HEK293 (cell line): ENCODE data around the gene HNRNPUL1.

ENCODE experiments used
- CTCF ChIA-PET: fragments of 350-600 bp; formaldehyde crosslinking; extraction: SDS; loops from one replicate; lab custom pipeline; 2021; ENCODE audit warnings: antibody characterized with exemption; lab: Yijun Ruan, JAX
- POLR2A ChIA-PET: fragments of 300-600 bp; formaldehyde crosslinking; extraction: SDS; loops from one replicate; lab custom pipeline; 2020; ENCODE audit warnings: antibody characterized with exemption, inconsistent platforms; lab: Yijun Ruan, JAX
- H3K27ac ChIP-seq: fragments of 200-500 bp; sonication (Bioruptor generic); 2 replicates; pipeline ENCODE4 v1.5.1; 2014; ENCODE audit warnings: low read depth, low read length, control low read depth, inconsistent platforms; ENCODE audit errors: extremely low read depth
- H3K36me3 ChIP-seq, 2 experiments: fragments of 200-500 bp in 1 of 2; sonication (Bioruptor generic) in 1 of 2; 1 replicate in 1 of 2; 2 replicates in 1 of 2; pipeline ENCODE4 v1.5.1; 2014 to 2017; ENCODE audit warnings: inconsistent platforms in 2 of 2, low read length in 2 of 2; ENCODE audit not compliant: control insufficient read depth in 2 of 2, insufficient read depth in 1 of 2
- H3K4me1 ChIP-seq: fragments of 200-500 bp; sonication (Bioruptor generic); 2 replicates; pipeline ENCODE4 v1.5.1; 2014; ENCODE audit warnings: mild to moderate bottlenecking, low read length, inconsistent platforms; ENCODE audit not compliant: control insufficient read depth, insufficient read depth
- H3K4me3 ChIP-seq: 2 replicates; pipeline ENCODE4 v1.5.1; 2011; ENCODE audit warnings: low read depth, mild to moderate bottlenecking, control low read depth, low read length, moderate library complexity
- H3K9me3 ChIP-seq: fragments of 200-500 bp; sonication (Bioruptor generic); 2 replicates; pipeline ENCODE4 v1.5.1; 2014; ENCODE audit warnings: low read depth, low read length, inconsistent platforms; ENCODE audit not compliant: control insufficient read depth, insufficient read depth
- EGR2 ChIP-seq: fragments of 450-650 bp; formaldehyde crosslinking; IDR thresholded peaks from 2 replicates; pipeline ENCODE4 v1.5.1; 2016; ENCODE audit warnings: low read depth, missing biosample characterization, missing genetic modification characterization
- PRDM1 ChIP-seq: fragments of 450-650 bp; formaldehyde crosslinking; IDR thresholded peaks from 2 replicates; pipeline ENCODE4; 2016; ENCODE audit warnings: missing biosample characterization, missing genetic modification characterization
- TRIM28 ChIP-seq: IDR thresholded peaks from 2 replicates; pipeline ENCODE4 v1.6.1; 2011; ENCODE audit warnings: low read length, control low read depth, borderline replicate concordance
- ZBTB21 ChIP-seq: fragments of 450-650 bp; formaldehyde crosslinking; IDR thresholded peaks from 2 replicates; pipeline ENCODE4 v1.5.1; 2017; ENCODE audit warnings: missing biosample characterization, missing genetic modification characterization
- ZFP3 ChIP-seq: fragments of 450-650 bp; formaldehyde crosslinking; IDR thresholded peaks from 2 replicates; pipeline ENCODE4 v1.5.1; 2016; ENCODE audit warnings: low read depth, missing biosample characterization, missing genetic modification characterization
- ZFP37 ChIP-seq: fragments of 450-650 bp; formaldehyde crosslinking; IDR thresholded peaks from 2 replicates; pipeline ENCODE4 v1.5.1; 2016; ENCODE audit warnings: missing biosample characterization, missing genetic modification characterization
- ZNF16 ChIP-seq: fragments of 450-650 bp; formaldehyde crosslinking; IDR thresholded peaks from 2 replicates; pipeline ENCODE4 v1.5.1; 2016; ENCODE audit warnings: low read depth, missing biosample characterization, missing genetic modification characterization
- ZNF266 ChIP-seq: fragments of 450-650 bp; formaldehyde crosslinking; IDR thresholded peaks from 2 replicates; pipeline ENCODE4 v1.5.1; 2016; ENCODE audit warnings: missing biosample characterization, missing genetic modification characterization, low read depth
- ZNF274 ChIP-seq, 2 experiments: fragments of 200-500 bp in 1 of 2; fragments of 450-650 bp in 1 of 2; sonication (Bioruptor generic) in 1 of 2; formaldehyde crosslinking in 1 of 2; IDR thresholded peaks; 2 replicates each; pipeline versions ENCODE4 v1.5.1 to v1.6.1; 2014 to 2016; ENCODE audit warnings: borderline replicate concordance in 1 of 2, inconsistent platforms in 1 of 2, low read length in 1 of 2, missing biosample characterization in 1 of 2, missing genetic modification characterization in 1 of 2
- ZNF292 ChIP-seq: fragments of 450-650 bp; formaldehyde crosslinking; IDR thresholded peaks from 2 replicates; pipeline ENCODE4 v1.5.1; 2016; ENCODE audit warnings: low read depth, missing biosample characterization, missing genetic modification characterization, borderline replicate concordance
- ZNF350 ChIP-seq: fragments of 450-650 bp; formaldehyde crosslinking; IDR thresholded peaks from 2 replicates; pipeline ENCODE4 v1.5.0; 2017; ENCODE audit warnings: missing biosample characterization, mild to moderate bottlenecking, missing genetic modification characterization
- ZNF366 ChIP-seq: fragments of 450-650 bp; formaldehyde crosslinking; conservative IDR thresholded peaks from 2 replicates; pipeline ENCODE4 v1.5.1; 2016; ENCODE audit warnings: missing biosample characterization, missing genetic modification characterization
- ZNF433 ChIP-seq: fragments of 450-650 bp; formaldehyde crosslinking; IDR thresholded peaks from 2 replicates; pipeline ENCODE4 v1.5.1; 2016; ENCODE audit warnings: missing biosample characterization, missing genetic modification characterization, low read depth
- ZNF473 ChIP-seq: fragments of 450-650 bp; formaldehyde crosslinking; IDR thresholded peaks from 2 replicates; pipeline ENCODE4 v1.5.1; 2017; ENCODE audit warnings: missing biosample characterization, missing genetic modification characterization
- ZNF624 ChIP-seq: fragments of 450-650 bp; formaldehyde crosslinking; IDR thresholded peaks from 2 replicates; pipeline ENCODE4 v1.5.1; 2017; ENCODE audit warnings: missing biosample characterization, missing genetic modification characterization
- ZNF791 ChIP-seq: fragments of 450-650 bp; formaldehyde crosslinking; IDR thresholded peaks from 2 replicates; pipeline ENCODE4 v1.5.1; 2016; ENCODE audit warnings: missing biosample characterization, missing genetic modification characterization
- TF ChIP-seq, protein P1 (sequence below): fragments of 450-650 bp; formaldehyde crosslinking; IDR thresholded peaks from 2 replicates; pipeline ENCODE4 v1.5.1; 2016; ENCODE audit warnings: missing biosample characterization, missing genetic modification characterization
- TF ChIP-seq, protein P2 (sequence below): fragments of 450-650 bp; formaldehyde crosslinking; IDR thresholded peaks from 2 replicates; pipeline ENCODE4 v1.5.1; 2017; ENCODE audit warnings: missing biosample characterization, missing genetic modification characterization
- TF ChIP-seq, protein P3 (sequence below): fragments of 450-650 bp; formaldehyde crosslinking; conservative IDR thresholded peaks from 2 replicates; pipeline ENCODE4 v1.5.1; 2016; ENCODE audit warnings: low read depth, missing biosample characterization, missing genetic modification characterization
- TF ChIP-seq, protein P4 (sequence below): IDR thresholded peaks from 2 replicates; pipeline ENCODE4 v1.6.1; 2011; ENCODE audit warnings: mild to moderate bottlenecking, low read depth, low read length, borderline replicate concordance
- TF ChIP-seq, protein P5 (sequence below): fragments of 450-650 bp; formaldehyde crosslinking; IDR thresholded peaks from 2 replicates; pipeline ENCODE4 v1.5.1; 2016; ENCODE audit warnings: missing biosample characterization, missing genetic modification characterization
- TF ChIP-seq, protein P6 (sequence below): fragments of 450-650 bp; formaldehyde crosslinking; IDR thresholded peaks from 2 replicates; pipeline ENCODE4 v1.5.1; 2016; ENCODE audit warnings: missing biosample characterization, missing genetic modification characterization

The HNRNPUL1 gene

DNA sequence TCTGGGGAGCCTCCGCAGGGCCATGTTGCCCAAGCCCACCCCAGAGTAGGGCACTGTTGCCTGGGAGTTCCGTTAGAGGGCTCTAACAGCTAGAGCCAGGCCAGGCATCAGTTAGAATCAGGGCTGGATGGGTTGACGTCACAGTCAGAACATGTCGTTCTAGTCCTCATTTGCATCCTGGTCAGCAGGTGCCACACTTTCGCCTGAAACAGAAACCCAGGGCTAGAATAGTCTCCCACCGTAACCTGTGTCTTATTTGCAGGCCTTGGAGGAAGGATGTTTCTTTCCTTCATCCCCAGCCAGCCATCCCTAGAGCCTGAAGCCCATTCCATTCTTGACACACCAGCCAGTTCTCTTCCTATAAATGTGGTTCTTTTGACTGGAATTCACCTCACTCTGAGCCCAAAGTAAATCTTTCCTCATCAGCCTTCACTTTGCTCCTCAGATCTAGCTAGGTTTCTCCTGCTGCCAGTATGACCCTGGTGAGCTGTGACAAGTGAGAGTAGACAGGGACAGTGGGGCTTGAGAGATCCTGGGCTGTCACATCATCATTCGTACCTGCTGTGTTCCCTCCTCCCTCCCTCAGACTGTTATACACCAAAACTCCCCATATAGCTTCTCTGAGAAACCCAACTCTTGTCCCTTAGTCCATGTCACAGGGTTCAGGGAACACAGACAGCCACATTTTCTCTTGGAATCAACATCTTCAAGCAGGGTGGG, 33.6 kb downstream of the HNRNPUL1 start:
- peaks cover 97 to 100% of the 10 kb centered on the region in 2 experiments for H3K36me3 ChIP-seq
- ChIA-PET CTCF (interaction anchor here (0.5 to 12.7 kb wide), 8 partner anchors 9 to 663 kb away, joined by 3 to 120 read pairs (median 4); no protein-coding TSS in a partner anchor), POLR2A (interaction anchor here (0.8 kb wide), 1 partner anchor 26 kb away, joined by 4 read pairs; no protein-coding TSS in a partner anchor)
- no peaks in the 10 kb centered on the region for H3K4me1 ChIP-seq
- peak overlapping the region; percentile 34; the same call in 1 of the 2 replicates for H3K27ac ChIP-seq
- H3K9me3 ChIP-seq: no peaks in the 10 kb centered on the region
- H3K4me3 ChIP-seq: no peak overlapping the region
- TF ChIP-seq PRDM1 (tag by site-specific recombination) (peak; percentile 24; the same call in 1 of the 2 replicates), ZNF16 (no peak)
- TF ChIP-seq, protein P1, sequence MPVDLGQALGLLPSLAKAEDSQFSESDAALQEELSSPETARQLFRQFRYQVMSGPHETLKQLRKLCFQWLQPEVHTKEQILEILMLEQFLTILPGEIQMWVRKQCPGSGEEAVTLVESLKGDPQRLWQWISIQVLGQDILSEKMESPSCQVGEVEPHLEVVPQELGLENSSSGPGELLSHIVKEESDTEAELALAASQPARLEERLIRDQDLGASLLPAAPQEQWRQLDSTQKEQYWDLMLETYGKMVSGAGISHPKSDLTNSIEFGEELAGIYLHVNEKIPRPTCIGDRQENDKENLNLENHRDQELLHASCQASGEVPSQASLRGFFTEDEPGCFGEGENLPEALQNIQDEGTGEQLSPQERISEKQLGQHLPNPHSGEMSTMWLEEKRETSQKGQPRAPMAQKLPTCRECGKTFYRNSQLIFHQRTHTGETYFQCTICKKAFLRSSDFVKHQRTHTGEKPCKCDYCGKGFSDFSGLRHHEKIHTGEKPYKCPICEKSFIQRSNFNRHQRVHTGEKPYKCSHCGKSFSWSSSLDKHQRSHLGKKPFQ: no peak
- TF ChIP-seq, protein P2, sequence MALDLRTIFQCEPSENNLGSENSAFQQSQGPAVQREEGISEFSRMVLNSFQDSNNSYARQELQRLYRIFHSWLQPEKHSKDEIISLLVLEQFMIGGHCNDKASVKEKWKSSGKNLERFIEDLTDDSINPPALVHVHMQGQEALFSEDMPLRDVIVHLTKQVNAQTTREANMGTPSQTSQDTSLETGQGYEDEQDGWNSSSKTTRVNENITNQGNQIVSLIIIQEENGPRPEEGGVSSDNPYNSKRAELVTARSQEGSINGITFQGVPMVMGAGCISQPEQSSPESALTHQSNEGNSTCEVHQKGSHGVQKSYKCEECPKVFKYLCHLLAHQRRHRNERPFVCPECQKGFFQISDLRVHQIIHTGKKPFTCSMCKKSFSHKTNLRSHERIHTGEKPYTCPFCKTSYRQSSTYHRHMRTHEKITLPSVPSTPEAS (tag by site-specific recombination): no peak

DNA sequence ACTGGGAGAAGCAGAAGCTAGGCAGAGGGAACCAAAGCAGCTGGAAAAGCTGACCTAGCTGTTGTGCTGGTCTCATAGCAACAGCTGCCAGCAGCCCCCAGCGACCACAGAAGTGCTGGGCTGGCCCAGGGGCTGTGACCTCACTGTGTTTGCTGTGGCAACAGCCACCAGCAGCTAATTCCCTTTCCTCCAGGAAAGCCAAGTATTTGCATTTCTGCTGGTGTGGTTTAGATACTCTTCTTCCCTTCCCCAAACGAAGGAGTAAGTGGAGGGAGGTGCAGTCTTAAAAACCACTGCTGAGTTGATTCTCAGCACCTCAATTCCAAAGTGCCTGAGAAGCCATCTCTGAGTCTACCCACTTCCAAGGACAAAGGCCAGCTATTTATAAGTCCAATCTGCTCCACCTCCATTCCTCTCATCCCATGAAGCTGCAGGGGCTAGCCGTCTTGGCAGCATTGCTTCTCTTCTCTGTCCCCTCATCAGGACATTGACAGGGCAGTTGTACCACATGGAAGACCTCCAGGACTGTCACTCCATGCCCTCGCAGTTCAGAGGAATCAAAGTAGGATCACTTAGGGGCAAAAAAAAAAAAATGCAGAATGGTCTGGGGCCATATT, 34.3 kb downstream of the HNRNPUL1 start:
- H3K36me3 ChIP-seq: peaks cover 97 to 100% of the 10 kb centered on the region in 2 experiments
- ChIA-PET CTCF (interaction anchor here (0.5 to 12.7 kb wide), 10 partner anchors 8 to 664 kb away, joined by 3 to 120 read pairs (median 4); no protein-coding TSS in a partner anchor), POLR2A (interaction anchor here (0.8 kb wide), 1 partner anchor 27 kb away, joined by 4 read pairs; no protein-coding TSS in a partner anchor)
- peak overlapping the region; percentile 52; the same call in 1 of the 2 replicates for H3K27ac ChIP-seq
- no peaks in the 10 kb centered on the region for H3K9me3 ChIP-seq
- H3K4me1 ChIP-seq: no peaks in the 10 kb centered on the region
- H3K4me3 ChIP-seq: no peak overlapping the region
- no peak for TF ChIP-seq ZNF292
- TF ChIP-seq, protein P3, sequence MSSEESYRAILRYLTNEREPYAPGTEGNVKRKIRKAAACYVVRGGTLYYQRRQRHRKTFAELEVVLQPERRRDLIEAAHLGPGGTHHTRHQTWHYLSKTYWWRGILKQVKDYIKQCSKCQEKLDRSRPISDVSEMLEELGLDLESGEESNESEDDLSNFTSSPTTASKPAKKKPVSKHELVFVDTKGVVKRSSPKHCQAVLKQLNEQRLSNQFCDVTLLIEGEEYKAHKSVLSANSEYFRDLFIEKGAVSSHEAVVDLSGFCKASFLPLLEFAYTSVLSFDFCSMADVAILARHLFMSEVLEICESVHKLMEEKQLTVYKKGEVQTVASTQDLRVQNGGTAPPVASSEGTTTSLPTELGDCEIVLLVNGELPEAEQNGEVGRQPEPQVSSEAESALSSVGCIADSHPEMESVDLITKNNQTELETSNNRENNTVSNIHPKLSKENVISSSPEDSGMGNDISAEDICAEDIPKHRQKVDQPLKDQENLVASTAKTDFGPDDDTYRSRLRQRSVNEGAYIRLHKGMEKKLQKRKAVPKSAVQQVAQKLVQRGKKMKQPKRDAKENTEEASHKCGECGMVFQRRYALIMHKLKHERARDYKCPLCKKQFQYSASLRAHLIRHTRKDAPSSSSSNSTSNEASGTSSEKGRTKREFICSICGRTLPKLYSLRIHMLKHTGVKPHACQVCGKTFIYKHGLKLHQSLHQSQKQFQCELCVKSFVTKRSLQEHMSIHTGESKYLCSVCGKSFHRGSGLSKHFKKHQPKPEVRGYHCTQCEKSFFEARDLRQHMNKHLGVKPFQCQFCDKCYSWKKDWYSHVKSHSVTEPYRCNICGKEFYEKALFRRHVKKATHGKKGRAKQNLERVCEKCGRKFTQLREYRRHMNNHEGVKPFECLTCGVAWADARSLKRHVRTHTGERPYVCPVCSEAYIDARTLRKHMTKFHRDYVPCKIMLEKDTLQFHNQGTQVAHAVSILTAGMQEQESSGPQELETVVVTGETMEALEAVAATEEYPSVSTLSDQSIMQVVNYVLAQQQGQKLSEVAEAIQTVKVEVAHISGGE (tag by site-specific recombination): no peak
- TF ChIP-seq ZNF350 (tag by site-specific recombination): no peak
- TF ChIP-seq, protein P4, sequence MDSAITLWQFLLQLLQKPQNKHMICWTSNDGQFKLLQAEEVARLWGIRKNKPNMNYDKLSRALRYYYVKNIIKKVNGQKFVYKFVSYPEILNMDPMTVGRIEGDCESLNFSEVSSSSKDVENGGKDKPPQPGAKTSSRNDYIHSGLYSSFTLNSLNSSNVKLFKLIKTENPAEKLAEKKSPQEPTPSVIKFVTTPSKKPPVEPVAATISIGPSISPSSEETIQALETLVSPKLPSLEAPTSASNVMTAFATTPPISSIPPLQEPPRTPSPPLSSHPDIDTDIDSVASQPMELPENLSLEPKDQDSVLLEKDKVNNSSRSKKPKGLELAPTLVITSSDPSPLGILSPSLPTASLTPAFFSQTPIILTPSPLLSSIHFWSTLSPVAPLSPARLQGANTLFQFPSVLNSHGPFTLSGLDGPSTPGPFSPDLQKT: no peak
- no peak for TF ChIP-seq ZNF473 (tag by site-specific recombination)
- TF ChIP-seq, protein P5, sequence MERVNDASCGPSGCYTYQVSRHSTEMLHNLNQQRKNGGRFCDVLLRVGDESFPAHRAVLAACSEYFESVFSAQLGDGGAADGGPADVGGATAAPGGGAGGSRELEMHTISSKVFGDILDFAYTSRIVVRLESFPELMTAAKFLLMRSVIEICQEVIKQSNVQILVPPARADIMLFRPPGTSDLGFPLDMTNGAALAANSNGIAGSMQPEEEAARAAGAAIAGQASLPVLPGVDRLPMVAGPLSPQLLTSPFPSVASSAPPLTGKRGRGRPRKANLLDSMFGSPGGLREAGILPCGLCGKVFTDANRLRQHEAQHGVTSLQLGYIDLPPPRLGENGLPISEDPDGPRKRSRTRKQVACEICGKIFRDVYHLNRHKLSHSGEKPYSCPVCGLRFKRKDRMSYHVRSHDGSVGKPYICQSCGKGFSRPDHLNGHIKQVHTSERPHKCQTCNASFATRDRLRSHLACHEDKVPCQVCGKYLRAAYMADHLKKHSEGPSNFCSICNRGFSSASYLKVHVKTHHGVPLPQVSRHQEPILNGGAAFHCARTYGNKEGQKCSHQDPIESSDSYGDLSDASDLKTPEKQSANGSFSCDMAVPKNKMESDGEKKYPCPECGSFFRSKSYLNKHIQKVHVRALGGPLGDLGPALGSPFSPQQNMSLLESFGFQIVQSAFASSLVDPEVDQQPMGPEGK (tag by site-specific recombination): 0 out of 2 replicates have a peak, but pooled peaks have one; percentile 30
- TF ChIP-seq ZNF266 (tag by site-specific recombination): no peak
- no peak for TF ChIP-seq ZNF274 (IDR thresholded peaks at IDR 0.05; ENCODE audit: low read length)
- TF ChIP-seq ZNF274 (tag by site-specific recombination; IDR thresholded peaks at IDR 0.05; ENCODE audit: borderline replicate concordance): no peak
- 0 out of 2 replicates have a peak, but pooled peaks have one; percentile 45 for TF ChIP-seq ZBTB21 (tag by site-specific recombination)
- TF ChIP-seq ZNF366 (tag by site-specific recombination): 0 out of 2 replicates have a peak, but pooled peaks have one; percentile 23
- TF ChIP-seq, protein P6, sequence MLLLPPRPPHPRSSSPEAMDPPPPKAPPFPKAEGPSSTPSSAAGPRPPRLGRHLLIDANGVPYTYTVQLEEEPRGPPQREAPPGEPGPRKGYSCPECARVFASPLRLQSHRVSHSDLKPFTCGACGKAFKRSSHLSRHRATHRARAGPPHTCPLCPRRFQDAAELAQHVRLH: no peak
- TF ChIP-seq EGR2: no peak
- no peak for TF ChIP-seq TRIM28
- no peak for TF ChIP-seq ZNF791
- no peak for TF ChIP-seq ZFP3
- no peak for TF ChIP-seq ZNF433 (tag by site-specific recombination)
- TF ChIP-seq ZNF624 (tag by site-specific recombination): no peak
- no peak for TF ChIP-seq ZFP37
